GM23338 (cell line): ENCODE measurements around the gene ACSBG1. TPM values are rescaled to one million over a fixed set of nuclear protein-coding genes. Genes with fewer than 3 reads are reported as not detected.

Source experiments
- EZH2 ChIP-seq: fragments of 200-600 bp; sonication (generic); IDR thresholded peaks from one replicate; pipeline ENCODE4 v1.8.0; 2017; ENCODE audit warnings: antibody characterized with exemption, mild to moderate bottlenecking, low read depth; ENCODE audit not compliant: unreplicated experiment
- REST ChIP-seq: IDR thresholded peaks from one replicate; pipeline ENCODE4 v1.6.1; 2018; ENCODE audit warnings: antibody characterized with exemption; ENCODE audit not compliant: unreplicated experiment
- STAT1 ChIP-seq: IDR thresholded peaks from one replicate; pipeline ENCODE4 v1.6.1; 2016; ENCODE audit warnings: antibody characterized with exemption; ENCODE audit not compliant: unreplicated experiment
- ZNF462 ChIP-seq: fragments of 250-450 bp; sonication (Bioruptor Pico); IDR thresholded peaks from 2 replicates; pipeline ENCODE4 v1.5.0; 2020; ENCODE audit warnings: mild to moderate bottlenecking, moderate library complexity
- polyA plus RNA-seq: library from polyadenylated mRNA; unstranded; fragments of >200 nt; fragmentation: Nextera tagmentation; extraction: Ambion mirVana; gene quantifications from 2 replicates; pipeline ENCODE4 v1.2.1, GENCODE V29; 2016
- total RNA-seq: library from RNA; depleted of rRNA; stranded (reverse); fragments of >200 nt; shearing (Covaris generic); gene quantifications from 2 replicates; pipeline ENCODE4 v1.2.3, GENCODE V29; 2014

Gene ACSBG1
- total and polyA plus RNA-seq, 2 experiments from 2014 or later, result 1.9 to 10.0 TPM

- TF ChIP-seq ZNF462 (CRISPR knock-in tag) (no peak), STAT1 (no peak), REST (no peak), EZH2 (no peak)
Measured at GRCh38 chr15:78220713-78221112, 13.7 kb downstream of the ACSBG1 start (continued).
